HepG2 (cell line): ENCODE data around the gene SIRT7. TPM values are rescaled to one million over a fixed set of nuclear protein-coding genes. Genes with fewer than 3 reads are reported as not detected.
A peak's percentile ranks its signal among the peaks of the same experiment; 100 is the strongest.

ENCODE experiments used
- ATF3 ChIP-seq: sonication (generic); formaldehyde crosslinking; IDR thresholded peaks from 2 replicates; pipeline ENCODE4 v1.4.0; 2020; ENCODE audit warnings: missing genetic modification reagents
- ATF4 ChIP-seq, 2 experiments: fragments of 450-650 bp in 1 of 2; sonication (generic) in 1 of 2; formaldehyde crosslinking; IDR thresholded peaks; 2 replicates each; pipeline versions ENCODE4 v1.5.0 to v1.8.0; 2020 to 2022; ENCODE audit warnings: mild to moderate bottlenecking in 1 of 2, missing genetic modification reagents in 1 of 2
- BATF2 ChIP-seq: sonication (generic); formaldehyde crosslinking; IDR thresholded peaks from 2 replicates; pipeline ENCODE4 v1.8.0; 2022; ENCODE audit warnings: mild to moderate bottlenecking, missing genetic modification reagents, moderate library complexity
- GMEB1 ChIP-seq: sonication (generic); formaldehyde crosslinking; IDR thresholded peaks from 2 replicates; pipeline ENCODE4 v1.5.1; 2020; ENCODE audit warnings: missing genetic modification reagents, mild to moderate bottlenecking, borderline replicate concordance
- GTF2F1 ChIP-seq: fragments of 150-350 bp; IDR thresholded peaks from 2 replicates; pipeline ENCODE4 v1.6.1; 2014; ENCODE audit warnings: low read length
- HNRNPL ChIP-seq: fragments of 200-400 bp; formaldehyde crosslinking; IDR thresholded peaks from 2 replicates; pipeline ENCODE4 v1.6.1; 2017; ENCODE audit warnings: mild to moderate bottlenecking, low read depth, low read length
- JUN ChIP-seq: sonication (generic); formaldehyde crosslinking; IDR thresholded peaks from 2 replicates; pipeline ENCODE4 v1.4.0; 2020; ENCODE audit warnings: mild to moderate bottlenecking, missing genetic modification reagents
- KLF6 ChIP-seq: IDR thresholded peaks from 2 replicates; pipeline ENCODE4 v1.8.0; 2016; ENCODE audit warnings: missing biosample characterization, missing genetic modification reagents
- PHF21A ChIP-seq: sonication (generic); formaldehyde crosslinking; IDR thresholded peaks from 2 replicates; pipeline ENCODE4 v1.5.0; 2020; ENCODE audit warnings: mild to moderate bottlenecking, missing genetic modification reagents
- RXRA ChIP-seq: sonication (generic); formaldehyde crosslinking; IDR thresholded peaks from 2 replicates; pipeline ENCODE4 v1.5.1; 2020; ENCODE audit warnings: missing genetic modification reagents
- SMARCE1 ChIP-seq: fragments of 450-650 bp; IDR thresholded peaks from 2 replicates; pipeline ENCODE4 v1.6.1; 2017; ENCODE audit warnings: borderline replicate concordance
- SNAPC4 ChIP-seq: sonication (generic); formaldehyde crosslinking; IDR thresholded peaks from 2 replicates; pipeline ENCODE4 v1.4.0; 2020; ENCODE audit warnings: mild to moderate bottlenecking, missing genetic modification reagents
- THAP11 ChIP-seq: IDR thresholded peaks from 2 replicates; pipeline ENCODE4 v1.6.1; 2016; ENCODE audit warnings: missing biosample characterization, missing genetic modification reagents
- ZBTB7A ChIP-seq: sonication (generic); formaldehyde crosslinking; IDR thresholded peaks from 2 replicates; pipeline ENCODE4 v1.8.0; 2022; ENCODE audit warnings: mild to moderate bottlenecking, missing genetic modification reagents
- ZFP36 ChIP-seq: fragments of 150-350 bp; IDR thresholded peaks from 2 replicates; pipeline ENCODE4 v1.6.1; 2018; ENCODE audit warnings: borderline replicate concordance, low read length, low read depth; ENCODE audit not compliant: partially characterized antibody
- ZFY ChIP-seq: sonication (generic); formaldehyde crosslinking; IDR thresholded peaks from 2 replicates; pipeline ENCODE4 v1.4.0; 2020; ENCODE audit warnings: missing genetic modification reagents
- ZNF101 ChIP-seq: sonication (generic); formaldehyde crosslinking; IDR thresholded peaks from 2 replicates; pipeline ENCODE4 v1.4.0; 2020; ENCODE audit warnings: mild to moderate bottlenecking, low read depth, missing genetic modification reagents, borderline replicate concordance
- ZNF335 ChIP-seq: sonication (generic); formaldehyde crosslinking; IDR thresholded peaks from 2 replicates; pipeline ENCODE4 v1.4.0; 2020; ENCODE audit warnings: missing genetic modification reagents
- ZNF678 ChIP-seq: sonication (generic); formaldehyde crosslinking; IDR thresholded peaks from 2 replicates; pipeline ENCODE4 v1.4.0; 2020; ENCODE audit warnings: mild to moderate bottlenecking, missing genetic modification reagents
- polyA plus RNA-seq, 8 experiments: library from polyadenylated mRNA; depleted of rRNA in 3 of 8; stranded (reverse) in 7 of 8; unstranded in 1 of 8; fragments of >200 nt; fragmentation: Illumina TruSeq in 4 of 8; extraction: Trizol in 4 of 8; gene quantifications; 2 replicates each; pipeline versions ENCODE4 v1.2.1 to v1.2.3, GENCODE V29; 2011 to 2016; ENCODE audit warnings: low read depth in 4 of 8, missing spikeins in 1 of 8, mixed read lengths in 1 of 8; ENCODE audit not compliant: insufficient read depth in 1 of 8
- total RNA-seq, 5 experiments: library from RNA; depleted of rRNA; stranded (reverse); fragments of >200 nt; fragmentation: Illumina TruSeq; extraction: Trizol; gene quantifications; 2 replicates each; pipeline ENCODE4 v1.2.3, GENCODE V29; 2016; ENCODE audit warnings: low read depth in 1 of 5

Gene SIRT7
- total and polyA plus RNA-seq, 2 of the 13 experiments (the other 11 are each of a cell fraction or from before 2014, with no cell fraction given): 8.3 to 24.8 TPM

- TF ChIP-seq SMARCE1 (0 out of 2 replicates have a peak, but pooled peaks have one; percentile 13), ZBTB7A (CRISPR knock-in tag) (peak; percentile 60; the same call in 1 of the 2 replicates), SNAPC4 (0 out of 2 replicates have a peak, but pooled peaks have one; percentile 62), ATF4 (CRISPR knock-in tag; IDR thresholded peaks at IDR 0.05) (no peak), BATF2 (peak; percentile 48; the same call in 1 of the 2 replicates), GMEB1 (CRISPR knock-in tag) (no peak), JUN (CRISPR knock-in tag) (0 out of 2 replicates have a peak, but pooled peaks have one; percentile 36), ZFY (peak; percentile 62; the same call in 1 of the 2 replicates), HNRNPL (peak; percentile 72), GTF2F1 (no peak), ZNF678 (CRISPR knock-in tag) (peak; percentile 34; the same call in 1 of the 2 replicates), THAP11 (peak; percentile 71), ATF3 (no peak), KLF6 (CRISPR knock-in tag) (peak; percentile 31; the same call in 1 of the 2 replicates), ZFP36 (no peak), ZNF101 (CRISPR knock-in tag) (no peak), RXRA (CRISPR knock-in tag) (peak; percentile 60), PHF21A (CRISPR knock-in tag) (no peak; the same call in 1 of the 2 replicates), ZNF335 (CRISPR knock-in tag) (0 out of 2 replicates have a peak, but pooled peaks have one; percentile 21)
Observed at GRCh38 chr17:81959362-81960129, 41.6 kb upstream of the SIRT7 start (continued).
